Right forelimb (tissue), 1 donor: ENCODE data around the gene DDX39A.
"Not testable (repeated sequence)": the region's sequence is repeated elsewhere in the genome, so short reads cannot be mapped to it uniquely, and the experiment has no call there.

Source experiments
- DNase-seq: peaks from one replicate; pipeline ENCODE4 v3.0.0-alpha.2; 2018

The DDX39A gene

GRCh38 chr19:14383661-14384555 is 35.2 kb downstream of the DDX39A start:
- DNase-seq = peak; percentile 64

GRCh38 chr19:14381689-14382474 is 37.3 kb downstream of the DDX39A start:
- no peak for DNase-seq

GRCh38 chr19:14379294-14380065 is 39.7 kb downstream of the DDX39A start:
- no peak for DNase-seq

DNA sequence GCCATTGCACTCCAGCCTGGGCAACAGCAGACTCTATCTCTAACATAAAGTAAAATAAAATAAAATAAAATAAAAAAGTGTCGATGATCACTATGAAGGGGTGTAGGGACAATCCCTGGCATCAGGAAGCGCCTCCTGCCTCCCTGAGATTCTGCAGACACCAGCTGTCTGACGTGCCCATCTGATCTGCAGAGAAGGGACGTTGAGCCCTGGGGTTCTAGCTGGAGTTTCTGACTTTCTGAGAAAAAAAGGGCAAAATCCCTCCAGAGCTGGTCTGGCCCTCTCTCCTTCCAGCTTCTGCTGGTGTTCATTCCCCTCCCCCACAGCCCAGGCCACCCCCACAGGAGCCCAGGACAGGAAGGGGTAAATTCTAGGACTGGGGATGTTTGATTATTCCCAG is 40.3 kb downstream of the DDX39A start:
- no peak for DNase-seq

DNA sequence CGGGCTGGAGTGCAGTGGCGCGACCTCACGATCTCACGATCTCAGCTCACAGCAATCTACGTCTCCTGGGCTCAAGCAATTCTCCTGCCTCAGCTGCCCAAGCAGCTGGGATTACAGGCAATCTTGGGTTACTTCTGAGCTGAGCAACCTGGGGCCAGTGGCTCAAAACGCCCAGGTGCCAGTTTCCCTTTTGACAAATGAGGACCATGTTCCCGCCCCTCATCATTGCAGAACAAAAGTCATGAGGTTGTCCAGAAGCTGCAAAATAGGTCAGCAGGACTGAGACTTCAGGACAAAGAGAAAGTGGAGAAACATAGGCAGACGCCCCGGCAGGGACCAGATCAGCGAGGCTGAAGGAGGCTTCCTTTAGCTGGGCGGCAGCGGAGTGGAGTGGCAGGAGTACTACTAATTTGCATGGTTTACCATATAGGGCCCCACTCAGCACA is 41.2 kb downstream of the DDX39A start:
- no peak for DNase-seq

DNA sequence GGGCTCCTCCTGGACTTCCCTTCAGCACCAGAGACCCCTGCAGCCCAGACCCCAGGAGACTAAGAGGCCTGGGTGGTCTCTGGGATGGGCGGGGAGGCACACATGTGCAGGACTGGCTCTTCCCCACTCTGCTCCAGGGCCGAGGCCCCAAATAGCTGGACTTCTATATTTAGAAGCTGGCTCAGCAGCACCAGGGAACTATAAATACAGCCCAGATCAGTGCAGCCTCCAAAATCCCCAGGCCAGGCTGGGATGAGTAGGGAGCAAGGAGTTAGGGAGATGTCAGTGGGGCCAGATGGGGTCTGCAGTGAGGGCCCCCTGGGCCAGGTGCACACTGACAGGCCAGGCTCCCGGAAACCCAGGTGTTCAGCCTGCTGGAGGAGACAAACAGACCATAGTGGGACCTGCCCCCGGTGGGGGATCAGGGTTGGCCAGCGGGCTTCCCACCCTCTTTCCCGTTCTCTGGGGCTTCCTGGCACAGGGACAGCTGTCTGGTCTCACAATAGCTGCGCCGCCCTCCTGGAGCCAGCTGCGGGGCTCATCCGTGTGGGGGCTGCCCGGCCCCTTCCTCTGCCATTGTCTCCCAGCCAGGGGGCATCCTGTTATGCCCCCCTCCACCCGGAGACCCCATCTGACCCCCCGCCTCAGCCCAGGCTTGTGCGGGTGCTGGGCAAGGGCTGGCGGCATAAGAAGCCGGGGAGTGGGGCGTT is 43.4 kb downstream of the DDX39A start:
- peak; percentile 66 for DNase-seq

- peak; percentile 55 for DNase-seq
These were observed 44.0 kb downstream of the DDX39A start for GRCh38 chr19:14375055-14375581.

DNA sequence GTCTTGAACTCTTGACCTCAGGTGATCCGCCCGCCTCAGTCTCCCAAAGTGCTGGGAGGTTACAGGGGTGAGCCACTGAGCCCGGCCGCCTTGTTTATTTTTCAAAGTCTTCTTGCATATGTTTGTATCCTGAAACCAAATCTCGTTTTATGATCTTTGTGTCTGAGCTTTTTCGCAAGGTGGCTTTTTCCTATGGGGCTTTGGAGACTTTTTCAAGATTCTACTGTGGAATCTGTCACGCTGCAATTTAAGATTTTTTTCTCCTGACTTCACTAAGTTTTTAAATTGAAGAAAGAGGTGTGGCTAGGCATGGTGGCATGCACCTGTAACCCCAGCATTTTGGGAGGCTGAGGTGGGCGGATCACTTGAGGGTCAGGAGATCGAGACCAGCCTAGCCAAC is 44.8 kb downstream of the DDX39A start:
- DNase-seq = not testable (repeated sequence)

GRCh38 chr19:14372384-14373077 is 46.6 kb downstream of the DDX39A start:
- DNase-seq = not testable (repeated sequence)

- no peak for DNase-seq
These were observed 47.8 kb downstream of the DDX39A start for GRCh38 chr19:14371301-14371821.

GRCh38 chr19:14370940-14371280 is 48.2 kb downstream of the DDX39A start:
- DNase-seq = no peak

GRCh38 chr19:14370169-14370939 is 48.8 kb downstream of the DDX39A start:
- no peak for DNase-seq

DNA sequence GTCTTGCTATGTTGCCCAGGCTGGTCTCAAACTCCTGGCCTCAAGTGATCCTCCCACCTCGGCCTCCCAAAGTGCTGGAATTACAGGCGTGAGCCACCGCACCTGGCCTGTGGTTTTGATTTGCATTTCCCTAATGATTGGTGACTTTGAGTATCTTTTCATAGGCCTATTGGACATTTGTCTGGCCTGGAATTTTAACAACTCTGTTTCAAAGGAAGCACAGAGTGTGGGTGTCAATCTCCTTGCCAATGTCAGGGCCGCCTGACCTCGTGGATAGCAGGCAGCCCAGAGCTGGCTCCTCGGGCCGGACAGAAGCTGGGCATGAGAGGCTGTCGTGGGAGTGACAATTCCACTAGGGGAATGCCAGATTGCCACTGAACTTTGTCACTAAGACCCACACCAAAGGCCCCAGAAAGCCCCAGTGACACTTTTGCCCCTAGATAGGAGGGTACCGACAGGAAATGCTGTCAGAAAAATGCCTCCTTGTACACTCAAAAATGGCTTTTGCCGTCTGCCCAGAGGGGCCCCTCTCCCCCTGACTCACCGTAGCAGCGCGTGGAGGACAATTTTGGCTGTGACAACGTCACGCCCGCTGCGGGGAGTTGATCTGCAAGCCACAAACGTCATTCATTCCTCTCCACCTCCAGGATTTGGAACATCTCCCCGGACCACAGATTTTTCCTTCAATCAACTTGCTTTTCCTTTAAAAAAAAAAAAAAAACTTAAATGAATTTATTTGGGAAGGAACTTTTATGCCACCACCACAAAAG is 49.6 kb downstream of the DDX39A start:
- peak; percentile 65 for DNase-seq

- DNase-seq = no peak
These were observed 51.1 kb downstream of the DDX39A start for GRCh38 chr19:14368011-14368513.

- no peak for DNase-seq
These were observed 52.1 kb downstream of the DDX39A start for GRCh38 chr19:14367016-14367415.

GRCh38 chr19:14366529-14366928 is 52.6 kb downstream of the DDX39A start:
- DNase-seq = peak; percentile 68

DNA sequence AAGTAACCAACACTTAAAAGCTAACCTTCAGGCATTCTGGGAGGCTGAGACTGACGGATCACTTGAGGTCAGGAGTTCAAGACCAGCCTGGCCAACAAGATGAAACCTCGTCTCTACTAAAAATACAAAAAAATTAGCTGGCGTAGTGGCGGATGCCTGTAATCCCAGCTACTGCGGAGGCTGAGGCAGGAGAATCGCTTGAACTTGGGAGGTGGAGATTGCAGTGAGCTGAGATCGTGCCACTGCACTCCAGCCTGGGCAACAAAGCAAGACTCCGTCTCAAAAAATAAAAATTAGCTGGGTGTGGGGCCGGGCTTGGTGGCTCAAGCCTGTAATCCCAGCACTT is 55.1 kb downstream of the DDX39A start:
- not testable (repeated sequence) for DNase-seq

DNA sequence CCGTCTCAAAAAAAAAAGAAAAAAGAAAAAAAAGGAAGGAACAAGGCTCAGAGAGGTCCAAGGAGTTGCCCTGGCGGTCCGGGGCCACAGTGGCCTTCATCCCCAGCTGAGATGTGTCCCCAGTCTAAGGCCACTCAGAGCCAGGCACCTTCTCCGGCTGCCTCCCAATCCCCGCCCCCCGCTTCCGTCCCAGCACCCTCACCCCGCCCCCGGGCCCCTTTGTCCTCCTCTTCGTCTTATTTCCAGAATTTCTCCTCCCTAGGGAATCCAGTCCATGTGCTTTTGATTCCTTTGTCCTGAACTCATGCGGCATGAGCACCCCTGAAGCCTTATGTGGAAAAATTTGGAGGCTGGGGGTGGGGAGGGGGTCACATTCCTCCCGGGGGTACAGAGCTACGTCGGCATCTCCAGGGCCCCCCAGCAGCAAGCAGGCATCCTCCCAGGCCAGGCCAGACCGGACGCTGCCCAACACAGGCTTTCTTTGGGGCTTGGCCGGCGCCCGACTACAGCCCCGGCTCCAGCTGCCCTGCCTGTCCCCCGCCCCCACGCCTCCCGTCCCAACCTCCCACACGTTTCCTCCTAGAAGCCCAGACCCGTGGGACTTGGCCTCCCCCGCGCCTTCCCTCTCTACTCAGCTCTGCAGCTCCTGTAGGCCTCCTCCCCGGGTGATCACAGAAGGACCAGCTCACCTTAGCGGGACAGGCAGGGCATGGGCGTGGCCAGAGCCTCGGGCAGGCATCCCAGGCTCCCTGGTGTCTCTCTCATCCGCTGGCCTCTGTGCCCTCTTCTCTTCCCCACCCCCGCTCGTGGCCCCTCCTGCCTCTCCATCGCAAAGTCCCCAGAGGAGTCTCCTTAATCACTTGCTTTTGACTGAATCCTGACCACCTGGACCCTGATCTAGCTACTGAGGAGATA is 55.7 kb downstream of the DDX39A start:
- peak; percentile 77 for DNase-seq
